GM19238 (cell line): Measurements from ENCODE around the gene CDH13.

Experiments used
- DNase-seq: peaks from one replicate; pipeline ENCODE4 v3.0.0; 2011; ENCODE audit warnings: low spot score; ENCODE audit not compliant: insufficient read length

CDH13 gene

GRCh38 chr16:82651921-82652601 is 25.3 kb downstream of the CDH13 start:
- peak; percentile 21 for DNase-seq

DNA sequence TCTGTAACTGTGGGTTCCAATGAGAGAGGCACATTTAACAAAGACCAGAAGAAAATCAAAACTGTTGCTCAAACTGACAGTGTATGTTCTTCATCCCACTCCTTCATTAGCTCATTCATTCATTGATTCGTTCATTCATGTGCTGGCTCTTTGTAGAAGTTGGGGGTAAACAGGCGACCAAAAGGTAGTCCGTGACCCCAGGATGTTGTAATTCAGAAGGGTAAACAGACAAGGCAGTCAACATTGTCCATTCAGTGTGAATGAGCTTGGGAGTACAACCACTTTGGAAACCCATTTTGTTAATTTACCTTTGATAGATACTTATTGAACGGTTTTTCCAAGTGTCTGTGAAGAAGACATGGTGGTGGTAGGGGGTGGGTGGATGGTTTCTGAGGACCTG is 26.1 kb downstream of the CDH13 start:
- no peak for DNase-seq

DNA sequence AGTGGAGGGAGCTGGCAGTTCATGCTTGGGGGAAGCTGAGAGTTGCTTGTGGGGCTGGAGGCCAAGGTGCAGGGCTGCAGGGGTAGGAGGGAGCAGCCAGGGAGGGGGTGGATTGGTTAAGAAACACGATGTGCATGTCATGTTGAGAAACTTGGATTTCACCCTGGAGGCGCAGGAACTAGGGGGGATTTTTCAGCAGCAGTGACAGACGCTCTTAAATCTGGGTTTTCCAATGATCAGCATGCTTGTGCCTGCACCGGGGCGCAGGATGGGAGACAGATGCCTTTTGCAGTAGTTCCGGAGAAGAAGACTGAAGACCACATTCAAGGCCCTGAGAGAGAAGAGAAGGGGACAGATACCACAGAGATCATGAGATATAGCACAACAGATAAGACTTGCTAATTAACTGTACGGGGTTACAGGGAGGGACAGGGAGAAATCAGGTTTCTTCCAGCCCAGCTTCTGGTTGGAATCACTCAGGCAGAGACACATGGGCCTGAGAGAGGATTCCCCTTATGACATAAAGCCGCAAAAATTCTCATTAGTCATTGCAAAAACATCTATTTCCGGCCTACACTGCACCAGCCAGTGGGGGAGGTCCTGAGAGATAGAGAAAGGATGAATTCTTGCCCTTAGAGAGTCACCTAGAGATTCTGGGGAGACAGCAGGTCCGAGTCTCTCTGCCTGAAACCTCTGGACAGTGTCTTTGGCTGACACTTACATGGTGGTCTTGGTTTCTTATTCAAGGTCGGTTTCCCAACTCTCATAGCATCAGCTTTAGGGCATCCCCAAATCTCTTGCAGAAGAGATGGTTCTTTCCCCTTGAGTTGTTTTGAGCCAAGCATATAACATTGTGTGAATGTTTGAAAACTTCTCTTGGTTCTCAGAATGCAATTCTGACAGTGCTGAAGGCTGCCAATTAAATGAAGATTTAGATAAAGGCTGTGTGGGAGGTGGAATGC is 27.1 kb downstream of the CDH13 start:
- peak; percentile 30 for DNase-seq

- DNase-seq, result no peak
Measured at GRCh38 chr16:82655072-82655714, 28.4 kb downstream of the CDH13 start.

- no peak for DNase-seq
Measured at GRCh38 chr16:82655720-82656490, 29.1 kb downstream of the CDH13 start.

DNA sequence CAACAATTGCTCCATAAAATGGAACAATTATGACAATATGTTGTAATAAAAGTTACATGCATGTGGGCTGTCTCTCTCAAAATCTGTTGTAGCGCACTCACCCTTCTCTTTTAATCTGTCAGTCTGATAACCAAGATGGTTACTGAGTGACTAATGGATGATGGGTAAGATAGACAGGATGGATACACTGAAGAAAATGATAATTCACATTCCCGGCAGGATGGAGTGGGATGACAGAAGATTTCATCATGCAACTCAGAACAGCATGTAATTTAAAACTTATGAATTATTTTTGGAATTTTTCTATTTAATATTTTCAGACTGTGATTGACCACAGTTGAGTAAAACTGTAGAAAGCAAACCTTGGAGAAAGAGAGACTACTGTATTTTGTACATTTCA is 30.5 kb downstream of the CDH13 start:
- DNase-seq, result no peak

DNA sequence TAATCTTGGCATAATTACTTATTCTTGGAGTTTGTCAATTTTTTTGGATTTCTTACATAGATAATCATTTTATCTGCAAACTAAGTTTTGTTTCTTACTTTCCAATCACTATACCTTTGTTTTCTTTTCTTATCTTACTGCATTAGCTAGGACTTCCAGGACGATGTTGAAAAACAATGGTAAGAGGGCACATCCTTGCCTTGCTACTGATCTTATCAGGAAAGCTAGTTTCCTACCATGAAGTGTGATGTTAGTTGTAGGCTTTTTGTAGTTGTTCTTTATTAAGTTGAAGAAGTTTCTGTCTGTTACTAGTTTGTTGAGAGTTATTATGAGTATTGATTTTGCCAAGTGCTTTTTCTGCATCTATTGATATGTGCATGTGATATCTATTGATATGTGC is 31.0 kb downstream of the CDH13 start:
- DNase-seq, result no peak

DNA sequence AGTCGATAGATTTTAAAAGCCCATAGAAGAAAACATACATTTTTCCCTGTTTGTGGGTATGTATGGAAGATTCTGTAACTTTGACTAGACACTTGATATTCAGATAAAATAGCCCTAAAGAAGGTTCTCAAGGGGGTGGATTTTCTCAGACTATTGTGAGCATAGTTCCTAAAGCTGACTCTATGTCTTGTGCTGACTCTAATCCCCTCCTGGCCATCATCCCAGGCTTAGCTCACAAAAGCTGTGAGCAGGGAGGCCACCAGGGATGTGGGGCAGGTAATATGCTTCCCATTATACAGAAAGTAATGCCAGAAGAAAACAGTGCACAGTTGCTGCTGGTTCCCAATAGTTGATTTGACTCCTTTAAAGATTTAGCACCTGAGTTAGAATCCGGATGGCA is 32.0 kb downstream of the CDH13 start:
- DNase-seq, result no peak

- no peak for DNase-seq
Measured at GRCh38 chr16:82660075-82660645, 33.4 kb downstream of the CDH13 start.

GRCh38 chr16:82660966-82661365 is 34.2 kb downstream of the CDH13 start:
- no peak for DNase-seq

DNA sequence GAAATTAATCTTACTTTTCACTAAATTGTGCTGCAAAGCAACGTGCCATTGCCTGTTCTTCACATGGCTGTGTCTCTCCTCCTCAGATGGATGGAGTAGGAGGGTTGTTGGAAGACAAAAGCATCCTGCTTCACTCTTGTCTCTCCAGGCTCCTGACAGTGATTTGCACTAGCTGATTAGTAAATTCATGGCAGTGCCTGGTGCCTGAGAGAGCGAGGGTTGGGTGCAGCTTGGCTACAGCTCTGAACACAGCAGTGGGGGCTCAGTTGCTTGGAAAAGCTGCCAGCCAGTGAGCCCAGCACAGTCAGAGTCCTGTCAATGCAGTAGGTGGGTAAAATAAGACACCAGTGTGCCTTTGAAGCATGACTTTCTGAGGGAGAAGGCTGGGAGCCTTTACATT is 37.4 kb downstream of the CDH13 start:
- DNase-seq, result no peak

- no peak for DNase-seq
Measured at GRCh38 chr16:82665025-82665424, 38.3 kb downstream of the CDH13 start.

DNA sequence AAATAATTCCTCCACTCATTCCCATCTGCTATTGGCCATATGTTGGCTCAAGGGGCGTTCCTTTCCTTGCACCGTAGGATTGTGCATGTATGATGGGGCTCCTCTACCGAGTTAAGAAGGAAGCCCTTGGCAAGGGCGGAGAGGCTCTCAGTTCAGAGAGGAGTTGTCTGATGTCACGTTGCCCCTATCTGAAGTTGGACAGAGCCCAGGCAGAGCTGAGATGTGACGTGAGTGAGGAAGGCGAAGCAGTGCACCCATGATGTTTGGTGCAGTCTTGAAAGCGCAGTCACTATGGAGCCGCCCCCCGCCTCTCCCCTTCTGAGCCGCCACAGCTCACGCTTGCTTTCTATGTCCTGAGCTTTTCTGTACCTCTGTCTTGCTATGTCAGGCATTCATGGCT is 40.7 kb downstream of the CDH13 start:
- DNase-seq, result no peak

DNA sequence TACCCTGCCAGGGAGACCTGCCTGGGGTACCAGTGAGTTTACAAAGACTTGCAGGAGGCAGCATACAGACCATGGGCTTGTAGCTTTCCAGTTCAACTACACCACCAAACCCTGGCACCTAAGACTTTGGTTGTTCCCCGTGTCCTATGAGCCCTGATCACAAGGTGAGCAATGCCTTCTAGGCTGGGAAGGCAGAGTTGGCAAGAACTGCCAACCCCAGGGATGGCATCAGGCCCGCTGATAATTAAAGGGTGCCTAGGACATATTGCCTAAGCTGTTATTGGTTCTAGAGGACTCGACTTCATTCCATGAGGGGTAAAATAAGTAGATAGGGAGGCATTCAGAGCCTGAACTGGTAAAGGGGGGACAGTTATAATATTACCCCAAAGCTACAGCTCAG is 41.3 kb downstream of the CDH13 start:
- no peak for DNase-seq

DNA sequence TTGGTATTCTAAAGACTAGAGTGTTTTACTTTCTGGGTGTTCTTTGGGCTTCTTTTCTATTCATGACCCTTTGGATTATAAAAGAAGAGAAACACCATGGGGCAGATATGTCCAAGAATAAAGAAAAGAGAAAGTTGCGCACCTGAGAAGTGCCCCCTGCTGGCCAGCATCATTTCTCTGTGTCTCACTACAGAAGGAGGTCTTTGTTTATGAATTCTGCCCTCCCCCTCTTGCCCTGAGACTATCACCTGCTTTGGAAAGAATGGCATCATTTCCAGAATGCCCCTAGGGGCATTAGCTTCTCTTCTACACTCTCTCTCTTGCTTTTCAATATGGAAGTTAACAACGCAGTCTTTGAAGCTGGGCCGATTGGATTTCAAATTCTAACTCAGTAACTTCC is 45.0 kb downstream of the CDH13 start:
- no peak for DNase-seq

- no peak for DNase-seq
Measured at GRCh38 chr16:82672676-82673075, 45.9 kb downstream of the CDH13 start.

GRCh38 chr16:82675300-82675699 is 48.5 kb downstream of the CDH13 start:
- DNase-seq, result no peak

- DNase-seq, result no peak
Measured at GRCh38 chr16:82681592-82681991, 54.8 kb downstream of the CDH13 start.

DNA sequence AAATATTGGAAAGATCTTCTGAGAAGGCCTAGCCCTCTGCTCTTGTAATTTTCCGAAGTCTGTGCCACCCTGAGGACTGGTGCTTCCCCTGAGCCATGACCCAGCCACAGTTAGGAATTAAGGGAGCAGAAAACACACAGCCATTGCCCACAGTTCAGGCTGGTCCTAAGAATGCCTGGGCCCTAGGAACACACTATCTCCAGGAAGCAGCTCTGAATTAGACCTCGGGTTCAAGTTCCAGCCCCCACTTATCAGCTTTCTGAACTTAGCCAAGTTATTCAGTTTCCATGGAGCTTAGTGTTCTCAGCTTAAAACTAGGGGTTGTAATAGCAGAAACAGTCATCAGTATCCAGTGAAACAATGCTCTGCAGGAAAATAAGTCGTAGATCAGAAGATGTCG is 56.0 kb downstream of the CDH13 start:
- no peak for DNase-seq

DNA sequence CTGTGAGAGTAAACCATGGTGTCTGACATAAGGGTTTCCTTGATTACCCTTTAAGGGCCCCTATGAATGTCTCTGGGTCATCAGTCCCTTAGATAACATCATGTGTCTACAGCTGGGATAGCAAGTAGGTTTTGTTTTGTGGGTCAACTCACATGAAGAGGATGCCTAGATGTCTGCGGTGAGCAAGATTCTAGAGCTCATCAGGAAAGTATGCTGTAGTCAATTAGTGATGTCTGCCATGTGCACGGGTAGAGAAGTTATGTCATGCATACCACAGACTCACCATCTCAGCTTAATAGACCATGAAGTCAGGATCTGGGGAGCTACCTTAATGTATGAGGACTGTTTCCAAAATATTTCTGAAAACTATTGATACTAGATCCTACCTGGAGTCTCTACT is 57.5 kb downstream of the CDH13 start:
- no peak for DNase-seq

GRCh38 chr16:82685526-82685925 is 58.8 kb downstream of the CDH13 start:
- no peak for DNase-seq
